Activated B cell treated with CpG ODN at 0.5 μM for 24 hours (primary cell): ENCODE measurements around the gene PRKCH. TPM values are rescaled to one million over a fixed set of nuclear protein-coding genes. Genes with fewer than 3 reads are reported as not detected.

Experiments used
- ATAC-seq: fragments of 200-7000 bp; cut with Tn5 transposase; one replicate; pipeline ENCODE4 v1.10.0; 2021; ENCODE audit warnings: low read depth, mild to moderate bottlenecking, moderate library complexity
- CTCF ChIA-PET: fragments of 350-600 bp; sonication (Branson Sonifier 250); formaldehyde crosslinking; loops from one replicate; lab custom pipeline; 2021; ENCODE audit warnings: antibody characterized with exemption; lab: Charles Lee
- POLR2A ChIA-PET: fragments of 350-600 bp; sonication (Branson Sonifier 250); formaldehyde crosslinking; loops from one replicate; lab custom pipeline; 2021; ENCODE audit warnings: antibody characterized with exemption; lab: Charles Lee
- DNase-seq: peaks from one replicate; pipeline ENCODE4 v3.0.0; 2022
- H3K27ac Mint-ChIP-seq: one replicate; pipeline ENCODE4 v1.8.0; 2020; ENCODE audit warnings: mixed read lengths
- H3K27me3 Mint-ChIP-seq: one replicate; pipeline ENCODE4 v1.8.0; 2021; ENCODE audit warnings: mixed read lengths
- H3K36me3 Mint-ChIP-seq: one replicate; pipeline ENCODE4 v1.8.0; 2021; ENCODE audit warnings: low read depth, mixed read lengths
- H3K4me1 Mint-ChIP-seq: one replicate; pipeline ENCODE4 v1.8.0; 2021; ENCODE audit warnings: mixed read lengths
- H3K4me3 Mint-ChIP-seq: one replicate; pipeline ENCODE4 v1.8.0; 2020; ENCODE audit warnings: mild to moderate bottlenecking, mixed read lengths
- H3K9me3 Mint-ChIP-seq: one replicate; pipeline ENCODE4 v1.8.0; 2020; ENCODE audit warnings: mixed read lengths
- intact Hi-C: fragments of 100-400 bp; cut with micrococcal nuclease; formaldehyde crosslinking; loops from one replicate; pipeline ENCODE4 v1.15.1; 2024
- total RNA-seq: library from RNA; stranded (reverse); gene quantifications from 2 replicates; pipeline ENCODE4 v1.2.3, GENCODE V29; 2022
- TF ChIP-seq, protein P1 (sequence below): fragments of 200-600 bp; IDR thresholded peaks from one replicate; pipeline ENCODE4 v1.8.0; 2022; ENCODE audit warnings: antibody characterized with exemption, mild to moderate bottlenecking

Gene PRKCH
- total RNA-seq, 1 donor from 2014 or later: 4.6 TPM

GRCh38 chr14:61502459-61503093 is 181.2 kb downstream of the PRKCH start:
- Mint-ChIP-seq H3K27ac (peak overlapping the region; percentile 99), H3K9me3 (peaks cover 2% of the 10 kb centered on the region), H3K4me1 (peaks cover 91% of the 10 kb centered on the region), H3K27me3 (no peaks in the 10 kb centered on the region), H3K4me3 (peak overlapping the region; percentile 82), H3K36me3 (no peaks in the 10 kb centered on the region)
- ChIA-PET POLR2A (interaction anchor here (0.5 to 7.7 kb wide), 29 partner anchors 10 to 424 kb away, joined by 3 to 388 read pairs (median 7); partner anchors contain the start of genes HIF1A and SNAPC1), CTCF (interaction anchor here (1.3 to 7.9 kb wide), 4 partner anchors 26 to 160 kb away, joined by 3 to 83 read pairs (median 10); no protein-coding TSS in a partner anchor)
- peak; percentile 5 for ATAC-seq
- intact Hi-C loops: loop anchor here (1.0 kb wide), 7 partner anchors 12 to 193 kb away; partner anchors contain the start of gene HIF1A
- TF ChIP-seq, protein P1, sequence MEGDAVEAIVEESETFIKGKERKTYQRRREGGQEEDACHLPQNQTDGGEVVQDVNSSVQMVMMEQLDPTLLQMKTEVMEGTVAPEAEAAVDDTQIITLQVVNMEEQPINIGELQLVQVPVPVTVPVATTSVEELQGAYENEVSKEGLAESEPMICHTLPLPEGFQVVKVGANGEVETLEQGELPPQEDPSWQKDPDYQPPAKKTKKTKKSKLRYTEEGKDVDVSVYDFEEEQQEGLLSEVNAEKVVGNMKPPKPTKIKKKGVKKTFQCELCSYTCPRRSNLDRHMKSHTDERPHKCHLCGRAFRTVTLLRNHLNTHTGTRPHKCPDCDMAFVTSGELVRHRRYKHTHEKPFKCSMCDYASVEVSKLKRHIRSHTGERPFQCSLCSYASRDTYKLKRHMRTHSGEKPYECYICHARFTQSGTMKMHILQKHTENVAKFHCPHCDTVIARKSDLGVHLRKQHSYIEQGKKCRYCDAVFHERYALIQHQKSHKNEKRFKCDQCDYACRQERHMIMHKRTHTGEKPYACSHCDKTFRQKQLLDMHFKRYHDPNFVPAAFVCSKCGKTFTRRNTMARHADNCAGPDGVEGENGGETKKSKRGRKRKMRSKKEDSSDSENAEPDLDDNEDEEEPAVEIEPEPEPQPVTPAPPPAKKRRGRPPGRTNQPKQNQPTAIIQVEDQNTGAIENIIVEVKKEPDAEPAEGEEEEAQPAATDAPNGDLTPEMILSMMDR: no peak
- DNase-seq: no peak

DNA sequence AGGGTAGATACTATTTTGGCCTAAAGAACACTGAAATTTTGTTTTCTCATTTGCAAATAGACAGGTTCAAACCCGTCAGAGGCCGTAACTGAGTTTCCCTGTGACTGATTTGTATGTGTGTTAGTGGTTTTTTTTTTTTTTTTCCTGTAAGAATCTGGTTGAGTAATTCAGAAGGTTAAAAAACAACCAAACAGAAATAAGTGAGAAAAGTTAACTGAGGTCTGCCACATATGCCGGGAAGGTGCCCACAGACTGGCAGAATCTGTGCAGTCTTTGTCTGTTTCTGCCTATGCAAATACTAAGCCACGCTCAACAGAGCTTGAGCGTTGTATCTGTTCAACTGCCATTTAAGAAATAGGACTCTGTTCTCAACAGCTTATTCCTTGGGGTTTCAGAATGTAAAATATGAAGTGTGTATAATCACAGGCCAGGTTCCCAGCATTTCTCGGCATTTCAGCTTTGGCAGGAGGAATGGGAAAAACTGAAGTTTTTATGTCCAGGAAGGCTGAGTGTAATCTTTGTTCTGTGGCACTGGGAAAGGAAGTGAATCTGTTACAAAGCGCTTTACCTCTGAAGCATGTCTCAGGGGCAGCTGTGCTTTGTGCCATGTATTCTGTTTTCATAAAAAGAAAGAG is 181.9 kb downstream of the PRKCH start:
- intact Hi-C loops: loop anchor here (1.0 kb wide), 7 partner anchors 13 to 192 kb away; partner anchors contain the start of gene HIF1A
- CTCF ChIA-PET: interaction anchor here (0.8 to 7.9 kb wide), 8 partner anchors 27 to 228 kb away, joined by 3 to 83 read pairs (median 6); no protein-coding TSS in a partner anchor

DNA sequence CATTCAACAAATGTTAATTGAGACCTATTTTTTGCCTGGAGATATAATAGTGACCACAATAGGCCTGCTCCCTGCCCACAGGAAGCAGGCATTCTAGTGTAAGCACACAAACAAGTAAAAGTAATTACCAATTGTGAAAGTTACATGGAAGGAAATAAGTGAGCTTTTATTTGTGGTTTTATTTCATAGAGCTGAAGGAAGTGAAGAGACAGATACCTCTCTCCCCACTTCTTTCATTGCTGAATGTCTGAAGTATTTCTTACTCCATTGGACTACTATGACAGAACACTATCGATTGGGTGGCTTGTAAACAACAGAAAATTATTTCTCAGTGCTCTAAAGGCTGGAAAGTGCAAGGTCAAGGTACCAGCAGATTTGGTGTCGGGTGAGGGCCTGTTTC is 183.5 kb downstream of the PRKCH start:
- no peaks in the 10 kb centered on the region for H3K36me3 Mint-ChIP-seq
- no peak for ATAC-seq

More for the DNA sequence above, 181.9 kb downstream of the PRKCH start:
- H3K36me3 Mint-ChIP-seq: no peaks in the 10 kb centered on the region
- H3K27me3 Mint-ChIP-seq: no peaks in the 10 kb centered on the region
- peak overlapping the region; percentile 99 for H3K27ac Mint-ChIP-seq
- POLR2A ChIA-PET: interaction anchor here (0.7 to 7.7 kb wide), 32 partner anchors 9 to 259 kb away, joined by 3 to 388 read pairs (median 5); partner anchors contain the start of genes HIF1A and SNAPC1
- H3K4me1 Mint-ChIP-seq: peaks cover 97% of the 10 kb centered on the region
- no peak for DNase-seq
- peaks cover 2% of the 10 kb centered on the region for H3K9me3 Mint-ChIP-seq
- TF ChIP-seq, protein P1: no peak
- H3K4me3 Mint-ChIP-seq: peak overlapping the region; percentile 82
- peak; percentile 88 for ATAC-seq

GRCh38 chr14:61505815-61506809 is 184.7 kb downstream of the PRKCH start:
- Mint-ChIP-seq H3K27me3 (no peaks in the 10 kb centered on the region), H3K4me3 (peak overlapping the region; percentile 17), H3K36me3 (no peaks in the 10 kb centered on the region), H3K27ac (peak overlapping the region; percentile 99), H3K4me1 (peaks cover 87% of the 10 kb centered on the region), H3K9me3 (peaks cover 2% of the 10 kb centered on the region)
- DNase-seq (no peak), ATAC-seq (no peak)
- CTCF ChIA-PET: interaction anchor here (0.7 to 7.9 kb wide), 3 partner anchors 13 to 31 kb away, joined by 3 to 83 read pairs (median 3); no protein-coding TSS in a partner anchor
- POLR2A ChIA-PET: interaction anchor here (1.0 to 7.7 kb wide), 9 partner anchors 12 to 190 kb away, joined by 3 to 388 read pairs (median 4); partner anchors contain the start of gene HIF1A
- TF ChIP-seq, protein P1: no peak
- intact Hi-C loops: no loop called here

More for the DNA sequence above, 183.5 kb downstream of the PRKCH start:
- peaks cover 87% of the 10 kb centered on the region for H3K4me1 Mint-ChIP-seq
- ChIA-PET POLR2A (interaction anchor here (0.6 to 7.7 kb wide), 17 partner anchors 9 to 200 kb away, joined by 3 to 388 read pairs (median 4); partner anchors contain the start of gene HIF1A), CTCF (interaction anchor here (7.9 kb wide), 1 partner anchor 28 kb away, joined by 83 read pairs; no protein-coding TSS in a partner anchor)
- no peak for DNase-seq
- intact Hi-C loops: no loop called here
- TF ChIP-seq, protein P1: no peak
- H3K27me3 Mint-ChIP-seq: no peaks in the 10 kb centered on the region
- peaks cover 2% of the 10 kb centered on the region for H3K9me3 Mint-ChIP-seq
- H3K27ac Mint-ChIP-seq: peak overlapping the region; percentile 99
- peak overlapping the region; percentile 28 for H3K4me3 Mint-ChIP-seq
